ENCODE data around the gene WDR93.

Gene WDR93

GRCh38 chr15:89669309-89669865 lies 21.2 kb upstream of the WDR93 start:
- TF ChIP-seq ZSCAN5A (tag by site-specific recombination; IDR thresholded peaks at IDR 0.05) (no peak), KLF8 (tag by site-specific recombination; IDR thresholded peaks at IDR 0.05) (no peak), ZNF174 (tag by site-specific recombination; IDR thresholded peaks at IDR 0.05) (no peak), ZNF624 (tag by site-specific recombination; IDR thresholded peaks at IDR 0.05) (no peak), SETDB1 (IDR thresholded peaks at IDR 0.05; ENCODE audit: insufficient read length, low read length) (no peak), ZNF701 (tag by site-specific recombination; IDR thresholded peaks at IDR 0.05) (no peak), ZNF558 (tag by site-specific recombination; IDR thresholded peaks at IDR 0.05) (no peak), ZNF580 (tag by site-specific recombination; IDR thresholded peaks at IDR 0.05) (no peak), BCL11A (tag by site-specific recombination; IDR thresholded peaks at IDR 0.05; ENCODE audit: low read depth) (no peak), OVOL3 (tag by site-specific recombination; IDR thresholded peaks at IDR 0.05) (no peak), ZNF555 (tag by site-specific recombination; conservative IDR thresholded peaks at IDR 0.05) (no peak), ZNF221 (tag by site-specific recombination; IDR thresholded peaks at IDR 0.05; ENCODE audit: borderline replicate concordance) (no peak), ZNF18 (tag by site-specific recombination; IDR thresholded peaks at IDR 0.05) (no peak), PRDM10 (tag by site-specific recombination; IDR thresholded peaks at IDR 0.05) (no peak), ZNF677 (tag by site-specific recombination; IDR thresholded peaks at IDR 0.05) (no peak), BCL6B (tag by site-specific recombination; IDR thresholded peaks at IDR 0.05) (no peak), ZNF433 (tag by site-specific recombination; IDR thresholded peaks at IDR 0.05; ENCODE audit: low read depth) (no peak), YY1 (tag by site-specific recombination; IDR thresholded peaks at IDR 0.05) (no peak), PATZ1 (tag by site-specific recombination; IDR thresholded peaks at IDR 0.05) (no peak), ZNF785 (tag by site-specific recombination; IDR thresholded peaks at IDR 0.05) (no peak)
- Histone ChIP-seq H3K4me1 (ENCODE audit: control insufficient read depth, insufficient read depth, low read length) (no peaks in the 10 kb centered on the region), H3K27ac (ENCODE audit: extremely low read depth, low read depth, low read length) (no peak overlapping the region), H3K9me3 (ENCODE audit: control insufficient read depth, insufficient read depth, low read depth, low read length) (no peaks in the 10 kb centered on the region), H3K4me3 (ENCODE audit: low read depth, low read length) (no peak overlapping the region), H3K36me3 (ENCODE audit: control insufficient read depth in 2 of 2, insufficient read depth in 1 of 2, low read length in 2 of 2) (no peaks in the 10 kb centered on the region)
- ChIA-PET CTCF (interaction anchor here (1.3 kb wide), 1 partner anchor 22 kb away, joined by 4 read pairs; no protein-coding TSS in a partner anchor), POLR2A (interaction anchor here (0.9 kb wide), 1 partner anchor 15 kb away, joined by 3 read pairs; no protein-coding TSS in a partner anchor)
